Ascending aorta (tissue), 2 donors: ENCODE data around the gene CR1L. TPM values are rescaled to one million over a fixed set of nuclear protein-coding genes. Genes with fewer than 3 reads are reported as not detected.
"Not testable (repeated sequence)": the region's sequence is repeated elsewhere in the genome, so short reads cannot be mapped to it uniquely, and the experiment has no call there.

Source experiments
- DNase-seq, 2 donors: peaks; one replicate each; pipeline ENCODE4 v3.0.0-alpha.2; 2019; ENCODE audit warnings: low spot score in 2 of 2
- H3K27ac ChIP-seq, 2 donors: fragments of 200-600 bp; sonication (generic); one replicate each; pipeline ENCODE4 v1.5.1; 2016 to 2017; ENCODE audit warnings: mild to moderate bottlenecking in 1 of 2
- H3K27me3 ChIP-seq: fragments of 200-600 bp; sonication (generic); one replicate; pipeline ENCODE4 v1.5.1; 2017
- H3K36me3 ChIP-seq, 2 donors: fragments of 200-600 bp; sonication (generic); one replicate each; pipeline ENCODE4 v1.5.1; 2016
- H3K4me1 ChIP-seq, 2 donors: fragments of 200-600 bp; sonication (generic); one replicate each; pipeline ENCODE4 v1.5.1; 2016 to 2017; ENCODE audit warnings: mild to moderate bottlenecking in 1 of 2
- H3K4me3 ChIP-seq, 2 donors: fragments of 200-600 bp; sonication (generic); one replicate each; pipeline ENCODE4 v1.5.1; 2016 to 2017; ENCODE audit warnings: mild to moderate bottlenecking in 1 of 2
- H3K9me3 ChIP-seq, 2 donors: fragments of 200-600 bp; sonication (generic); one replicate each; pipeline ENCODE4 v1.5.1; 2016
- intact Hi-C: fragments of 100-400 bp; cut with DNase I; formaldehyde crosslinking; loops from one replicate; pipeline ENCODE4 v1.15.1; 2023
- total RNA-seq: library from RNA; depleted of rRNA; stranded (reverse); fragments of >200 nt; gene quantifications from one replicate; pipeline ENCODE4 v1.1.0, GENCODE V29; 2016
- TF ChIP-seq, protein P1 (sequence below), 3 experiments: fragments of 200-600 bp in 2 of 3; fragments of 450-650 bp in 1 of 3; sonication (generic) in 2 of 3; IDR thresholded peaks; one replicate each; pipeline ENCODE4 v1.5.1; 2016 to 2019; ENCODE audit warnings: antibody characterized with exemption in 3 of 3, mild to moderate bottlenecking in 1 of 3, moderate library complexity in 1 of 3

The CR1L gene
- total RNA-seq, 1 donor from 2014 or later, result not detected

DNA sequence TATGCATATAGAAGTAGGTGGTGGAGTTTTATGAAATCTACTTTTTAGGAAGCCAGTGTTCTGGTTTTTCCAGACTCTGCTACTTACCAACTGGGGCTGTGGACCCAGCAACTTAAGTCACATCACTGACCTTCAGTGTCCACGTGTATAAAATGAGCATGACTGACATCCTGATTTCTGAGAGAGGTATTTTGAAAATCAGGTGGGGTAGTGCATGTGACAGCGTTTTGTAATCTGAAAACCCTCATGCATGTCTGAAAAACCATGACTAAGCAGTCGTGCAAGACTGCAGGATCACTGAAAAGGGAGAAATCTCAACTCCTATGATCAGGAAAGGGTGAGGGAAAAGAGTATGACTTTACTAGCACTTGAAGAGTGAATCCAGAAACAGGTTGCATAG, 26.1 kb downstream of the CR1L start:
- Histone ChIP-seq H3K27ac (no peak overlapping the region), H3K9me3 (no peaks in the 10 kb centered on the region), H3K36me3 (no peaks in the 10 kb centered on the region), H3K4me1 (peaks cover 0 to 3% of the 10 kb centered on the region in 2 donors), H3K4me3 (no peak overlapping the region), H3K27me3 (no peaks in the 10 kb centered on the region)
- no peak for DNase-seq
- TF ChIP-seq, protein P1, sequence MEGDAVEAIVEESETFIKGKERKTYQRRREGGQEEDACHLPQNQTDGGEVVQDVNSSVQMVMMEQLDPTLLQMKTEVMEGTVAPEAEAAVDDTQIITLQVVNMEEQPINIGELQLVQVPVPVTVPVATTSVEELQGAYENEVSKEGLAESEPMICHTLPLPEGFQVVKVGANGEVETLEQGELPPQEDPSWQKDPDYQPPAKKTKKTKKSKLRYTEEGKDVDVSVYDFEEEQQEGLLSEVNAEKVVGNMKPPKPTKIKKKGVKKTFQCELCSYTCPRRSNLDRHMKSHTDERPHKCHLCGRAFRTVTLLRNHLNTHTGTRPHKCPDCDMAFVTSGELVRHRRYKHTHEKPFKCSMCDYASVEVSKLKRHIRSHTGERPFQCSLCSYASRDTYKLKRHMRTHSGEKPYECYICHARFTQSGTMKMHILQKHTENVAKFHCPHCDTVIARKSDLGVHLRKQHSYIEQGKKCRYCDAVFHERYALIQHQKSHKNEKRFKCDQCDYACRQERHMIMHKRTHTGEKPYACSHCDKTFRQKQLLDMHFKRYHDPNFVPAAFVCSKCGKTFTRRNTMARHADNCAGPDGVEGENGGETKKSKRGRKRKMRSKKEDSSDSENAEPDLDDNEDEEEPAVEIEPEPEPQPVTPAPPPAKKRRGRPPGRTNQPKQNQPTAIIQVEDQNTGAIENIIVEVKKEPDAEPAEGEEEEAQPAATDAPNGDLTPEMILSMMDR (IDR thresholded peaks at IDR 0.05), result no peak
- intact Hi-C loops, result no loop called here

DNA sequence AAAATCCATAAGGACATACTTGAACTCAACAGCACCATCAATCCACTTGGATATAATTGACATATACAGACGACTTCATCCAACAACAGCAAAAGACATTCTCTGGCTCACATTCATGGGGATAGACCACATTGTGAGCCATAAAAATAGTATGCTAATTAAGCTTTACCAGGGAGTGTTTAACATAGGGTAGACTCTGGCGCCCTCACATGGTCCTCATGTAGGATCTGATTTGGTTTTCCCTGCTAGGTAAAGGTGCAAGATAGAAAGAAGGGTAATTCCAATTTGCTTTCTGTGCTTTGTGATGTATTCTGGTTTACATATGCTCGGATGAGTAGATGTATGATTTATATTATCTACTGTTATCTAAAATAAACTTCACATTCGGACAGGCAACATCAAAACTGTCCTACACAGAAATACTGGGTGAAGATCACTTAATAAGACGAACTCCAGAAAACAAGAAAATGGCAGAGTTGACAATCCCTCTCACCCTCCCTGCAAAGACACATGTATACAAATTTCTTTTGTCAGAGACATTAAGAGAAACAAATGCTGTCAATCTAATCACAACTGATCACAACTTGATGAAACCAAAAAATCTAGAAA, 27.7 kb downstream of the CR1L start:
- Histone ChIP-seq H3K27ac (no peak overlapping the region), H3K4me1 (peaks cover 0 to 3% of the 10 kb centered on the region in 2 donors), H3K36me3 (no peaks in the 10 kb centered on the region), H3K9me3 (no peaks in the 10 kb centered on the region), H3K27me3 (no peaks in the 10 kb centered on the region), H3K4me3 (no peak overlapping the region)
- TF ChIP-seq, protein P1 (IDR thresholded peaks at IDR 0.05), result peak in 1 of 3 experiments; percentile 9
- intact Hi-C loops, result no loop called here
- DNase-seq, result no peak

DNA sequence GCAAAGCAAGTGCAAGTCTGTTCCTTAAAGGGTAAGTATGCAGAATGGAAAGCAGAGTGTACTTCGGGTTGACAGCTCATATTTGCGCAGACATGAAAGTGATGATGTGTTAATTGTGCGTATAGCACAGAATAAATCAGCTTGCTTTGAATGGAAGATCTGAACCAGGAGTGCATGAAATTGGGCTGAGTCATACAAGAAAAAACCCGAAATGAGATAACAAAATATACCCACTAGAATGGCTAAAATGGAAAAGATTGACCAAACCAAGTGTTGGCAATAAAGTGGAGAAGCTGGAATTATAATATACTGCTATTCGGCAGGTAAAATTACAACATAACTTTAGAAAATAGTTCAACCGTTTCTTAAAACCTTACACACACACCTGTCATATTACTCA, 28.5 kb downstream of the CR1L start:
- Histone ChIP-seq H3K27ac (no peak overlapping the region), H3K27me3 (no peaks in the 10 kb centered on the region), H3K4me1 (peaks cover 0 to 3% of the 10 kb centered on the region in 2 donors), H3K4me3 (no peak overlapping the region), H3K36me3 (no peaks in the 10 kb centered on the region), H3K9me3 (no peaks in the 10 kb centered on the region)
- intact Hi-C loops, result no loop called here
- no peak for DNase-seq
- TF ChIP-seq, protein P1 (IDR thresholded peaks at IDR 0.05), result no peak

DNA sequence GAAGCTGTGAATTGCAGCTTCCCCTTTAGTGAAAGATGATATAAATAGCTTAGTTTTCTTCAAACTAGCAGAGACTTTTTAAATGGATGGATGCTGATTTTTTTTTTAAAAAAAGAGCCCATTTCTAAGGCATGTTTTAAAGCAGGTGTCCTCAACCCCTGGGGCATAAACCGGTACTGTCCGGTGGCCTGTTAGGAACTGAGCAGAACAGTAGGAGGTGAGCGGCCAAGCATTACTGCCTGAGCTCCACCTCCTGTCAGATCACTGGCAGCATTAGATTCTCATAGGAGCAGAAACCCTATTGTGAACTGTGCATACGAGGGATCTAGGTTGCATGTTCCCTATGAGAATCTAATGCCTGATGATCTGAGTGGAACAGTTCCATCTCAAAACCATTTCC, 31.2 kb downstream of the CR1L start:
- no peak overlapping the region for H3K4me3 ChIP-seq
- intact Hi-C loops, result no loop called here

DNA sequence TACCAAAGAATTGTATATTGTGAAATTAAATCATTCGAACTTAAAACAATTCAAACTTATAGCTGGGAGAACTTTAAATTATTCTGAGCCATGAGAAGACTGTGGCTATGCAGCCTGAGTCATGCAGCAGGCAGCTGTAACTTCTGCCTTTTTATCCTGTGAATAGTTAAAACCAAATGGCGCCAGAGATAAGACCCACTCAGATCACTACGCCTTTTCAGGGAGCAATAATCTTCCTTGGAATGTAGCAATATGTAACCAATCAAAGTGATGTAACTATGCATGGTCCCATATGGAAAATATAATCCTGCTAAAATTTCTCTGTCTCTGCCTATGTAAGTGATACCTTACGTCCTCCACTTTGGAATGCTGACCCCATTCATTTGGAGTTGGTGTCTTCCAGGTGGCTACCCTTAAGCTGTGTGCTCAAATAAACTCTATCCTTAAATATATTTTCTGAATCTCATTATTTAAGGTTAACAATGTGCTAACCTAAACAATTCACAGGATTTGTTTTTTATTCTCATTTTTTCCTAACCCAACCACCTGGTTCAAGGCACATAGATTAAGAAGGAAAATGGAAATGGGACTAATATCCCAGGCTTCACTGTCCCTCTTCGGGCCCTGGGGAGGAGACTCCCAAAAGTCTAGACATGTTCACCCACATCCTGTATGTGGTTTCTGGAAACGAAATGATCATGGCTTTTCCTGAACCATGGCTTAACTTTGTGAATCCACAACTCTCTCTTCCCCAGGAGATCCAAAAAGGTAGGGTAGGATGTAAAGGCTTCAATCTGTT, 35.9 kb downstream of the CR1L start:
- H3K4me1 ChIP-seq, H3K4me3 ChIP-seq, intact Hi-C loops, H3K9me3 ChIP-seq, H3K36me3 ChIP-seq, H3K27ac ChIP-seq, H3K27me3 ChIP-seq, DNase-seq: not testable (repeated sequence)

More for the DNA sequence above, 31.2 kb downstream of the CR1L start:
- Histone ChIP-seq H3K4me1 (no peaks in the 10 kb centered on the region), H3K36me3 (no peaks in the 10 kb centered on the region), H3K27me3 (no peaks in the 10 kb centered on the region), H3K27ac (no peak overlapping the region), H3K9me3 (no peaks in the 10 kb centered on the region)
- DNase-seq, result no peak
- TF ChIP-seq, protein P1 (IDR thresholded peaks at IDR 0.05), result no peak

DNA sequence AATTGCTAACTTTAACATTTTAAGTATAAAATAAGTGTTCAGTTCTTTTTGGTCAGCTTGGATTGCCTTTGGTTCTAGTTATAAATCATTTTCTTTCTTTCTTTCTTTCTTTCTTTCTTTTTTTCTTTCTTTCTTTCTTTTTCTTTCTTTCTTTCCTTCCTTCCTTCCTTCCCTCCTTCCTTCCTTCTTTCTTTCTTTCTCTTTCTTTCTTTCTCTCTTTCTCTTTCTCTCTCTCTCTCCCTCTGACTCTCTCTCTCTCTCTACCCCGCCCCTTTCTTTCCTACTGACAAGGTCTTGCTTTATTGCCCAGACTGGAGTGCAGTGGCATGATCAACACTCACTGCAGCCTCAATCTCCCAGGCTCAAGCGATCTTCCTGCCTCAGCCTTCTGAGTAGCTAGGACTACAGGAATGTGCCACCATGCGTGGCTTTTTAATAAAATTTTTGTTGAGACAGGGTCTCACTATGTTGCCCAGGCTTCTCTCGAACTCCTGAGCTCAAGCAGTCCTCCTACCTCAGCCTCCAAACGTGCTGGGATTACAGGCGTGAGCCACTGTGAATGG, 38.0 kb downstream of the CR1L start:
- H3K36me3 ChIP-seq, DNase-seq, H3K9me3 ChIP-seq, H3K4me1 ChIP-seq, intact Hi-C loops, H3K27me3 ChIP-seq, H3K4me3 ChIP-seq, H3K27ac ChIP-seq: not testable (repeated sequence)

DNA sequence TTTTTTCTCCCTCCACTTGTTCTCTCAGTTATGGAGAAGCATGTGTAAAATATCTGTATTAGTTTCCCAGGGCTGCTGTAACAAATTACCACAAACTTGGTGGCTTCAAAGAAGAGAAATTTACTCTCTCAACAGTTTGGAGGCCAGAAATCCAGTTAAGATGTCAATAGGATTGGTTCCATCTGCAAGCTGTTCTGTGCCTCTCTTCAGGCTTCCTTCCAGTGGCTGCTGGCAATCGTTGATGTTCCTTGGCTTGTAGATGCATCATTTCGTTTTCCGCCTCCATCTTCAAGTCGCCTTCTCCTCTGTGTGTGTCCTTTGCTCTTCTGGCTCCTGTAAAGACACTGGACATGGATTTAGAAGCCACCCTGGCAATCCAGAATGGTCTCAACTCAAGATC, 45.6 kb downstream of the CR1L start:
- H3K4me1 ChIP-seq, H3K27me3 ChIP-seq, H3K9me3 ChIP-seq, DNase-seq, H3K4me3 ChIP-seq, H3K36me3 ChIP-seq, H3K27ac ChIP-seq, intact Hi-C loops: not testable (repeated sequence)
